Subcutaneous adipose tissue (tissue), 4 donors: ENCODE data around the gene PROKR1. TPM values are rescaled to one million over a fixed set of nuclear protein-coding genes. Genes with fewer than 3 reads are reported as not detected.

Source experiments
- total RNA-seq, 4 donors: library from RNA; depleted of rRNA; stranded (reverse); fragments of >200 nt; gene quantifications; one replicate each; pipeline ENCODE4 v1.1.0, GENCODE V29; 2016
- TF ChIP-seq, protein P1 (sequence below): fragments of 450-650 bp; IDR thresholded peaks from one replicate; pipeline ENCODE4 v1.5.1; 2016; ENCODE audit warnings: low read depth, mild to moderate bottlenecking, control low read depth, antibody characterized with exemption, moderate library complexity

Gene PROKR1
- total RNA-seq, 4 donors from 2014 or later = under 0.01 to 0.65 (median 0.20) TPM

DNA sequence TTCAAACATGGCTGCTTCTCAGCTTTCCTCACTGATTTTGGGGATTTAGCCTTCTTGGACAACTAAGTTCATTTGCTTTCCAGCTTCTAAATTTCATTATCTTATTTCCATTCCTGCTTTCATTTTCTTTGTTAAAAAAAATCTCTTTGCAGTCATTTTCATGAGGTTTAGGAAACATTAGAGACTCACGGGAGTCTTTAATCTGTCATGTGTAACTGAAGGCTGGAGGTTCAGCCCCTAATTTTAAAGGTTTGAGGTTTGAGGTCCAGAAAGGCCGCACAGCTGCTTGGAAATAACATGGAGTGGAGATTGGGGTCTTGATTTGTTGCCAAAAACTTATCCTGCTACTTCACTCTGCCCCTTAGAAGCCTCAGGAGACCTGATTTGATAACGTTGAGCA, 30.3 kb downstream of the PROKR1 start:
- TF ChIP-seq, protein P1, sequence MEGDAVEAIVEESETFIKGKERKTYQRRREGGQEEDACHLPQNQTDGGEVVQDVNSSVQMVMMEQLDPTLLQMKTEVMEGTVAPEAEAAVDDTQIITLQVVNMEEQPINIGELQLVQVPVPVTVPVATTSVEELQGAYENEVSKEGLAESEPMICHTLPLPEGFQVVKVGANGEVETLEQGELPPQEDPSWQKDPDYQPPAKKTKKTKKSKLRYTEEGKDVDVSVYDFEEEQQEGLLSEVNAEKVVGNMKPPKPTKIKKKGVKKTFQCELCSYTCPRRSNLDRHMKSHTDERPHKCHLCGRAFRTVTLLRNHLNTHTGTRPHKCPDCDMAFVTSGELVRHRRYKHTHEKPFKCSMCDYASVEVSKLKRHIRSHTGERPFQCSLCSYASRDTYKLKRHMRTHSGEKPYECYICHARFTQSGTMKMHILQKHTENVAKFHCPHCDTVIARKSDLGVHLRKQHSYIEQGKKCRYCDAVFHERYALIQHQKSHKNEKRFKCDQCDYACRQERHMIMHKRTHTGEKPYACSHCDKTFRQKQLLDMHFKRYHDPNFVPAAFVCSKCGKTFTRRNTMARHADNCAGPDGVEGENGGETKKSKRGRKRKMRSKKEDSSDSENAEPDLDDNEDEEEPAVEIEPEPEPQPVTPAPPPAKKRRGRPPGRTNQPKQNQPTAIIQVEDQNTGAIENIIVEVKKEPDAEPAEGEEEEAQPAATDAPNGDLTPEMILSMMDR = no peak

DNA sequence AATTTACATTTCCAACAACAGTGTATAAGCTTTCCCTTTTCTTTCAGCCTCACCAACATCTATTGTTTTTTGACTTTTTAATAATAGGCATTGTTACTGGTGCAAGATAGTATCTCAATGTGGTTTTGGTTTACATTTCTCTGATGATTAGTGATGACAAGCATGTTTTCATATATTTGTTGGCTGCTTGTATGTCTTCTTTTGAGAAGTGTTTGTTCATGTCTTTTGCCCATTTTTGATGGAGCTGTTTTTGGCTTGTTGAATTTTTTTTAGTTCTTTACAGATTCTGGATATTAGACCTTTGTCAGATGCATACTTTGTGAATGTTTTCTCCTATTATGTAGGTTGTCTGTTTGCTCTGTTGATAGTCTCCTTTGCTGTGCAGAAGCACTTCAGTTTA, 32.1 kb downstream of the PROKR1 start:
- TF ChIP-seq, protein P1 = no peak

DNA sequence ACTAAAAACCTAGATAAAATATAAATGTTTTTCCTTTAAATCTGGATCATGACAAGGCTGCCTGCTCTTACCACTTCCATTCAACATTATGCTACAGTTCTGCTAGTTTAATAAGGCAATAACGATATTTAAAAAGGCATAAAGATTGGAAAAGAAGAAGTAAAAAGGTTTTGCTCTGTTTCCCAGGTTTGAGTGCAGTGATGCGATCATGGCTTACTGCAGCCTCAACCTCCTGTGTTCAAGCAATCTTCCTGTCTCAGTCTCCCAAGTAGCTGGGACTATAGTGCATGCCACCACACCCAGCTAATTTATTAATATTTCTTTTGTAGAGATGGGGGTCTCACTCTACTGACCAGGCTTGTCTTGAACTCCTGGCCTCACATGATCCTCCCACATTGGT, 40.8 kb downstream of the PROKR1 start:
- TF ChIP-seq, protein P1 = no peak

DNA sequence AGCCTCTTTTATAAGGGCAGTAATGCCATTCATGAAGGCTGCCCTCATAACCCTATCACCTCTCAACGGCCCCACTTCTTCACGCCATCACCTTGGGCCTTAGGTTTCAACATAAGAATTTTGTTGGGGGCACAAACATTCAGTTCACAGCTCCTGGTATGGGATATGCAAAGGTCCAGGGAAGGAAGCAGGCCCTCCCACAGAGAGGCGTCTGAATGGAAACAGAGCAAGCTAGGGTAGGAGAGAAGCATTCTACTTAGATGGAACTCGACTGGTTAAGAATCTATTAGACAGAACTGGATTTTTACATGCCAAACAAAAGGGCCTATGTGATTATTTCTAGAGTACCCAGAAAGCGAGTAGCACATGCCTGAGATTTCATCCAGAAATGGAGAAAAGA, 42.8 kb downstream of the PROKR1 start:
- TF ChIP-seq, protein P1 = no peak

DNA sequence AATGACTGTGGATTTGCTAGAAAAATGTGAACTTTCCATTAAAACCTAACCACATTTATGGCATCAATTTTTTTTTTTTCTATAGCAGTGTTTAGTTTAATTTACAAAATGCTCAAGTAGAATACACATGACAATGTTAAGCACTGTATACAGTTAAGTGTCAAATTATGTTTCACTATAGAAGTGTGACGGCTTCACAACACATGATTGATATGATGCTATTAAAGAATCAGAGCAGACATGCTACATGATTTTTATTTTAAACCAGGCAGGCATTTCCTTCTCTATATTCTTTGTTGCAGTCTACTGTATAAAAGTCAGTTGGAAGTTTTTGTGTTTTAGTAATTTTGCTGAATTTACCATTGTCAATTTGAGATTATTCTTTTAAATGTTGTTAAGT, 43.6 kb downstream of the PROKR1 start:
- TF ChIP-seq, protein P1 = no peak

DNA sequence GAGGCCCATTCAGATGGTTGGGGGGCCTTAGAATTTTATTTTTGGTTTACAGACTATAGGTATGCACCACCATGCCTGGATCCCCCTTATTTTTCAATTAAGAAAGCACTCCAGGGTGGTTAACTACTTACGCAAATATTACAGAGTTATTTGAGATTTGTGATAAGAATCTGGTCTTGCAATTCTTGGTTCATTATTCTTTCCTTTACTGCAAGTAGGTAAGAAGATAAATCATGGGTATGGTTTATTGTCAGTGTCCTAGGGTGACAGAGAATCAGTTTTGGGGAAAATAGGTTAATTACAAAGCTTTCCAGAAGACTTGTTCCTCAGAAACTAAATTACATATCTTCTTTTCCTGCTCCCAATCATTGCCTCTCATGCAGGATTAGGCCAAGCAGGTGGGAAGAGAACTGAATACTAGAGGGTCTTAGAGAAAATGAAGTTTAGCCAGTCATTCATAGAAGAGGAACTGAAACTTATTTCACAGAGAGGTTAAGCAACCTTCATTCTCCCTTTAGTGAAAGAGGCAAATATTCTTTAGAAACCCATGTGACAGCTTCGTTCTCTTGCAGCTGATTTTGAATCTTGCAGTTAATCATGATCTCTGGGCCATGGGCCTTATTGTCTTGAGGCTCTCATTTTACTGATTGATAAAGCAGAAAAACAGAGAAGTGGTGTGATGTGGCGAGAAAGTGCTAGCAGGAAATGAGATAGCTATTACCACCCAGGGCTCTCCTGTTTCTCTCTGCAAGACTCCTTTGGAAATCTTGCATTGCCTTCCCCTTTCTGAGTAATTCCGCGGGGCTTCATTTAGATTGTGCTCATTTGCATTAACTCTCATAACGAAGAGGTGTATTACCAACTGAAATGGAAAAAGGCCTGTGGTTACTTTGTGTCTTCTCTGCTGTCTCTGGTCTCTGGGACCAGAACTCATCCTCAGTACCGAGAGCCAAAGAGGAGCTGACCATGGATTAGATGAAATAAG, 46.5 kb downstream of the PROKR1 start:
- TF ChIP-seq, protein P1 = no peak

DNA sequence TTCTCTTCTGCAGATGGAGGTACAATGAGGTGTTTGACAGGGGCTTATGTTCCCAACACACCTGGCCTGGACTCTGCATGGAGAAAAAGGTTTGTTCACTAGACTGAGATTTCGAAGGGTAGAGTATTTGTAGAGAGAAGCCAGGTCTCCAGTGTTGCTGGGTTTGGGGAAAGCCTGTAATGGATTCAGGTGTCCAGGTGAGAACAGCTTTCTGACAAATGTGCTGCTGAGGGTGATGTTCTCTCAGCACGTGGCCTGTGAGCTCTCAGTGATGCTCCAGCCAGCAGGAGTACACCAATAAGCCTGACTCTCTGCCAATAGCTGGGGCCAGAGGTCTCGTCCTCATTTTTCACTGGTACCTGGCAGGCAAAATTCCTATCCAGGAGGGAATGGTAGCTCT, 47.5 kb downstream of the PROKR1 start:
- TF ChIP-seq, protein P1 = no peak
